Neutrophil (primary cell): Measurements from ENCODE around the gene SYNRG.

Experiments
- H3K27ac ChIP-seq: fragments of 200-600 bp; sonication (generic); 2 replicates; pipeline ENCODE4 v1.5.1; 2016; ENCODE audit warnings: mild to moderate bottlenecking, moderate library complexity
- H3K27me3 ChIP-seq: fragments of 200-600 bp; sonication (generic); 2 replicates; pipeline ENCODE4 v1.6.0; 2016; ENCODE audit warnings: mild to moderate bottlenecking
- H3K36me3 ChIP-seq: fragments of 200-600 bp; sonication (generic); 2 replicates; pipeline ENCODE4 v1.5.1; 2017
- H3K4me1 ChIP-seq, 2 experiments: fragments of 200-600 bp in 1 of 2; sonication (generic) in 1 of 2; 1 replicate in 1 of 2; 2 replicates in 1 of 2; pipeline versions ENCODE4 v1.5.1 to v1.6.1; 2013 to 2016; ENCODE audit warnings: low read depth in 1 of 2, low read length in 1 of 2, mild to moderate bottlenecking in 1 of 2, moderate library complexity in 1 of 2; ENCODE audit not compliant: control insufficient read depth in 1 of 2, insufficient read depth in 1 of 2
- H3K4me3 ChIP-seq, 2 experiments: fragments of 200-600 bp in 1 of 2; sonication (generic) in 1 of 2; 1 replicate in 1 of 2; 2 replicates in 1 of 2; pipeline ENCODE4 v1.5.1; 2013 to 2016; ENCODE audit warnings: low read depth in 1 of 2, low read length in 1 of 2, mild to moderate bottlenecking in 1 of 2, moderate library complexity in 1 of 2
- H3K9me3 ChIP-seq: fragments of 200-600 bp; sonication (generic); 2 replicates; pipeline ENCODE4 v1.5.1; 2016
- TF ChIP-seq, protein P1 (sequence below): fragments of 200-600 bp; sonication (generic); IDR thresholded peaks from 2 replicates; pipeline ENCODE4 v1.5.1; 2016; ENCODE audit warnings: antibody characterized with exemption

Gene SYNRG

GRCh38 chr17:37541880-37542660, 67.1 kb downstream of the SYNRG start:
- H3K27ac ChIP-seq, result no peak overlapping the region
- peaks cover 63% of the 10 kb centered on the region for H3K36me3 ChIP-seq

DNA sequence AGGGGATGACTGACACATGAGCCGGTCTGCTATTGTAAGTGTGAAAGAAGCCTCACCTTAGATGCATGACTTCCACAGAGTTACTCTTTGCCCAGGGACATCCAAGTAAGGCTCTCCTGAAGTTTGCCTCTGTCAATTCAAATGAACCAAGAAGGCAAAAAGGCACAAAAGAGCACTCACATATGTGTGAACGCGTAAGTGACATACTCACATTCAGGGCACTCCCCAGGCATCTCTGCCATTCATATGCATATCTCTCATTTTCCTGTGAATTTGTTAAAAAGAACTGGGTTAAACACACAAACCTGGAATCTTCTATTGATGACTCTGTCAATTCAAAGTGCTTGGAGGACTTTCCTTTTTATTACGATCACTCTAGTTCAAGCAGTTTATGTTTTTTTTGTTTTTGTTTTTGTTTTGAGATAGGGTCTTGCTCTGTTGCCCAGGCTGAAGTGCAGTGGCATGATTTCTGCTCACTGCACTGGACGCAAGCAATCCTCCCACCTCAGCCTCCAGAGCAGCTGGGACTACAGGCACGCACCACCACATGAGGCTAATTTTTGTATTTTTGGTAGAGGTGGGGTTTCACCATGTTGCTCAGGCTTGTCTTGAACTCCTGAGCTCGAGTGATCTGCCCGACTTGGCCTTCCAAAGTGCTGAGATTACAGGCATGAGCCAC, 70.1 kb downstream of the SYNRG start:
- TF ChIP-seq, protein P1, sequence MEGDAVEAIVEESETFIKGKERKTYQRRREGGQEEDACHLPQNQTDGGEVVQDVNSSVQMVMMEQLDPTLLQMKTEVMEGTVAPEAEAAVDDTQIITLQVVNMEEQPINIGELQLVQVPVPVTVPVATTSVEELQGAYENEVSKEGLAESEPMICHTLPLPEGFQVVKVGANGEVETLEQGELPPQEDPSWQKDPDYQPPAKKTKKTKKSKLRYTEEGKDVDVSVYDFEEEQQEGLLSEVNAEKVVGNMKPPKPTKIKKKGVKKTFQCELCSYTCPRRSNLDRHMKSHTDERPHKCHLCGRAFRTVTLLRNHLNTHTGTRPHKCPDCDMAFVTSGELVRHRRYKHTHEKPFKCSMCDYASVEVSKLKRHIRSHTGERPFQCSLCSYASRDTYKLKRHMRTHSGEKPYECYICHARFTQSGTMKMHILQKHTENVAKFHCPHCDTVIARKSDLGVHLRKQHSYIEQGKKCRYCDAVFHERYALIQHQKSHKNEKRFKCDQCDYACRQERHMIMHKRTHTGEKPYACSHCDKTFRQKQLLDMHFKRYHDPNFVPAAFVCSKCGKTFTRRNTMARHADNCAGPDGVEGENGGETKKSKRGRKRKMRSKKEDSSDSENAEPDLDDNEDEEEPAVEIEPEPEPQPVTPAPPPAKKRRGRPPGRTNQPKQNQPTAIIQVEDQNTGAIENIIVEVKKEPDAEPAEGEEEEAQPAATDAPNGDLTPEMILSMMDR, result no peak
- H3K36me3 ChIP-seq, result peaks cover 89% of the 10 kb centered on the region

More at GRCh38 chr17:37541880-37542660, 67.1 kb downstream of the SYNRG start:
- no peaks in the 10 kb centered on the region for H3K4me1 ChIP-seq
- TF ChIP-seq, protein P1, result no peak
- H3K9me3 ChIP-seq, result no peaks in the 10 kb centered on the region
- H3K27me3 ChIP-seq, result no peaks in the 10 kb centered on the region
- no peak overlapping the region for H3K4me3 ChIP-seq

DNA sequence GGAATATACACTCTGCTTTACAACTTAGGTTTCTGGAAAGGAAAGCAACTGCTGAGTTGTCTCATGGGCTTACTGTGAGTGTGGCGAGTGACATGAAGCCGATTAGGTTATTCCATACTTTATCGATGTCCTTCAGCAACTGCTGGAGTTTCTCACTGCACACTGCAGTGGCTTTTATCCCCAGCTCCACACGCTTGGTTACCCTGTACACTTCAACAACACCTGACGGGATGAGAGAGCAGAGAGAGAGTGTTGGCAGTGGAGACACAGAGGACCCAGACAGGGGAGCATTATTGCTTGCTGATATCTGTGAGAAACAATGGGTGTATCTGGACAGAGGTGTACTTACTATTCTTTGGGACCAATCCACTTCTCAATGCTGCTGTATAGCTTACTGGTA, 73.3 kb downstream of the SYNRG start:
- H3K4me1 ChIP-seq, result no peaks in the 10 kb centered on the region
- H3K9me3 ChIP-seq, result no peaks in the 10 kb centered on the region
- H3K36me3 ChIP-seq, result peaks cover 92% of the 10 kb centered on the region
- no peak overlapping the region for H3K27ac ChIP-seq
- H3K4me3 ChIP-seq, result no peak overlapping the region
- no peaks in the 10 kb centered on the region for H3K27me3 ChIP-seq
- TF ChIP-seq, protein P1, result no peak

More for the DNA sequence above, 70.1 kb downstream of the SYNRG start:
- Histone ChIP-seq H3K4me3 (no peak overlapping the region), H3K27me3 (no peaks in the 10 kb centered on the region), H3K27ac (no peak overlapping the region), H3K9me3 (no peaks in the 10 kb centered on the region), H3K4me1 (no peaks in the 10 kb centered on the region)

DNA sequence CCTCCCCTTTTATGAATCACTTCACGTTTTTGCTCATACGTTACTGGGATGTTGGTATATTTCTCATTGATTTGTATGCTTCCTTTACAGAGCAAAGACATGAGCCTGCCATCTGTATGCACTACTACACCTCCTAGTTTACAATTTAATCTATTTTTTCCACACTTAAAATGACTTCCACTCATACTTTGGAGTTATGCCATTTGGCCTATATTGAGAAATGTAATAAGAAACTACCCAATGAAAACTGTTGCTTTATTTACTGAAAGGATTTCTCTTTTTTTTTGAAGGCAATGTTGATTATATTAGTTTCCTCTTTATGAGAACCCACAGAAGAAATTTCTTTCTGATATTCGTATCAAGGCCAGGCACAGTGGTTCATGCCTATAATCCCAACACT, 76.5 kb downstream of the SYNRG start:
- TF ChIP-seq, protein P1, result no peak
- no peak overlapping the region for H3K4me3 ChIP-seq
- H3K27me3 ChIP-seq, result no peaks in the 10 kb centered on the region
- peaks cover 91% of the 10 kb centered on the region for H3K36me3 ChIP-seq
- no peaks in the 10 kb centered on the region for H3K9me3 ChIP-seq
- H3K4me1 ChIP-seq, result no peaks in the 10 kb centered on the region
- H3K27ac ChIP-seq, result no peak overlapping the region

DNA sequence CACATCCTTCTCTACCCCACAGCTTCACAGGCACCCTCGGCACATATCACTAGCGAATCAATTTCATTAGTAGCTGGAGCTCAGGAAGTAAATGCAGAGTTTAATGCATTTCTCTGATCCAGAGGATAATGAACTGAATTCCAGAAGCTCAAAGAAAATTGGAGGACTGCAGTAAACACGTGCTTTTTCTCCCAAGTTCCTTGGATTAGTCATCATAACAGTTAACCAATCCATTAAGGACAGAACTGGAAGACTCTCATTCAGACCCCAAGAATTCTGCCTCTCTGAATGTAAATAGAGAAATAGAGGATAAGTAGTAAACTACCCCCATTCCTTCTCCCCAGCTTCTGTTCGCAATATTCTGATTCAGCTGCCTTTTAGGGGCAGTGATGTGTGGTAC, 78.8 kb downstream of the SYNRG start:
- Histone ChIP-seq H3K27me3 (no peaks in the 10 kb centered on the region), H3K4me3 (no peak overlapping the region), H3K36me3 (peaks cover 89% of the 10 kb centered on the region), H3K9me3 (no peaks in the 10 kb centered on the region), H3K27ac (no peak overlapping the region), H3K4me1 (no peaks in the 10 kb centered on the region)
- TF ChIP-seq, protein P1, result no peak
